ENCODE data around the gene ERP29.
"Not testable (repeated sequence)": the region's sequence is repeated elsewhere in the genome, so short reads cannot be mapped to it uniquely, and the experiment has no call there.

Gene ERP29

GRCh38 chr12:112012775-112013600 lies at the start of gene ERP29, which contains the start of gene TMEM116:
ERP29 (plus strand) TSS chr12:112013426; CDS start chr12:112013466, 40 bp downstream.
TMEM116 (minus strand) TSS chr12:112013165; CDS start chr12:112005270, 7,895 bp downstream.
- peak; percentile 98 for DNase-seq (ENCODE audit: low spot score)

- DNase-seq (ENCODE audit: low spot score), result no peak
Measured at GRCh38 chr12:111964935-111965334, 48.3 kb upstream of the ERP29 start.

- DNase-seq (ENCODE audit: low spot score), result no peak
Measured at GRCh38 chr12:111971800-111972199, 41.4 kb upstream of the ERP29 start.

- DNase-seq (ENCODE audit: low spot score), result no peak
Measured at GRCh38 chr12:111975161-111975931, 37.9 kb upstream of the ERP29 start.

- DNase-seq (ENCODE audit: low spot score), result no peak
Measured at GRCh38 chr12:111976291-111976690, 36.9 kb upstream of the ERP29 start.

GRCh38 chr12:111976860-111977259 lies 36.4 kb upstream of the ERP29 start:
- DNase-seq (ENCODE audit: low spot score), result no peak

GRCh38 chr12:111978545-111978944 lies 34.7 kb upstream of the ERP29 start:
- no peak for DNase-seq (ENCODE audit: low spot score)

- DNase-seq (ENCODE audit: low spot score), result no peak
Measured at GRCh38 chr12:111980598-111980997, 32.6 kb upstream of the ERP29 start.

- DNase-seq (ENCODE audit: low spot score), result no peak
Measured at GRCh38 chr12:111981987-111982386, 31.2 kb upstream of the ERP29 start.

GRCh38 chr12:111984820-111985219 lies 28.4 kb upstream of the ERP29 start:
- DNase-seq (ENCODE audit: low spot score), result no peak

- no peak for DNase-seq (ENCODE audit: low spot score)
Measured at GRCh38 chr12:111991535-111991934, 21.7 kb upstream of the ERP29 start.

- DNase-seq (ENCODE audit: low spot score), result no peak
Measured at GRCh38 chr12:111991946-111992345, 21.3 kb upstream of the ERP29 start.

- no peak for DNase-seq (ENCODE audit: low spot score)
Measured at GRCh38 chr12:111992464-111992863, 20.8 kb upstream of the ERP29 start.

- no peak for DNase-seq (ENCODE audit: low spot score)
Measured at GRCh38 chr12:111993292-111994150, 19.7 kb upstream of the ERP29 start.

GRCh38 chr12:111994211-111995111 lies 18.8 kb upstream of the ERP29 start:
- not testable (repeated sequence) for DNase-seq (ENCODE audit: low spot score)

- DNase-seq (ENCODE audit: low spot score), result no peak
Measured at GRCh38 chr12:111995782-111996480, 17.3 kb upstream of the ERP29 start.

GRCh38 chr12:111997300-111997699 lies 15.9 kb upstream of the ERP29 start:
- DNase-seq (ENCODE audit: low spot score), result no peak

GRCh38 chr12:111998015-111998414 lies 15.2 kb upstream of the ERP29 start:
- DNase-seq (ENCODE audit: low spot score), result no peak

GRCh38 chr12:111999129-111999528 lies 14.1 kb upstream of the ERP29 start:
- DNase-seq (ENCODE audit: low spot score), result not testable (repeated sequence)

- no peak for DNase-seq (ENCODE audit: low spot score)
Measured at GRCh38 chr12:112000820-112001219, 12.4 kb upstream of the ERP29 start.
